ENCODE measurements around the gene EPHB1. TPM values are rescaled to one million over a fixed set of nuclear protein-coding genes. Genes with fewer than 3 reads are reported as not detected.

The EPHB1 gene
- polyA plus RNA-seq, 1 donor, result 3.7 TPM

- no peaks in the 10 kb centered on the region for H3K27me3 ChIP-seq (ENCODE audit: control insufficient read depth, insufficient read depth, low read length)
- WGBS (ENCODE audit: insufficient coverage, low lambda C conversion rate), result 20% methylated on average over 1 of the region's 3 CpGs
- no peak for DNase-seq
These were observed 289.9 kb downstream of the EPHB1 start for GRCh38 chr3:135084976-135085375.

GRCh38 chr3:135085652-135086436, 290.8 kb downstream of the EPHB1 start:
- Histone ChIP-seq H3K27me3 (ENCODE audit: control insufficient read depth, insufficient read depth, low read length) (no peaks in the 10 kb centered on the region), H3K4me3 (ENCODE audit: low read length) (no peak overlapping the region), H3K9me3 (ENCODE audit: control insufficient read depth, low read depth, low read length) (no peaks in the 10 kb centered on the region), H3K36me3 (ENCODE audit: control insufficient read depth, insufficient read depth, low read length) (no peaks in the 10 kb centered on the region), H3K4me1 (ENCODE audit: control insufficient read depth, insufficient read depth, low read length) (no peaks in the 10 kb centered on the region), H3K27ac (ENCODE audit: low read length) (no peak overlapping the region)
- WGBS (ENCODE audit: insufficient coverage, low lambda C conversion rate), result 100% methylated on average over 2 of the region's 6 CpGs
- DNase-seq, result no peak

More at GRCh38 chr3:135084976-135085375, 289.9 kb downstream of the EPHB1 start:
- no peak overlapping the region for H3K27ac ChIP-seq (ENCODE audit: low read length)
- H3K36me3 ChIP-seq (ENCODE audit: control insufficient read depth, insufficient read depth, low read length), result no peaks in the 10 kb centered on the region
- H3K4me1 ChIP-seq (ENCODE audit: control insufficient read depth, insufficient read depth, low read length), result no peaks in the 10 kb centered on the region
- H3K9me3 ChIP-seq (ENCODE audit: control insufficient read depth, low read depth, low read length), result no peaks in the 10 kb centered on the region
- H3K4me3 ChIP-seq (ENCODE audit: low read length), result no peak overlapping the region

- Histone ChIP-seq H3K4me1 (ENCODE audit: control insufficient read depth, insufficient read depth, low read length) (no peaks in the 10 kb centered on the region), H3K9me3 (ENCODE audit: control insufficient read depth, low read depth, low read length) (no peaks in the 10 kb centered on the region), H3K36me3 (ENCODE audit: control insufficient read depth, insufficient read depth, low read length) (no peaks in the 10 kb centered on the region), H3K27me3 (ENCODE audit: control insufficient read depth, insufficient read depth, low read length) (no peaks in the 10 kb centered on the region), H3K4me3 (ENCODE audit: low read length) (no peak overlapping the region), H3K27ac (ENCODE audit: low read length) (no peak overlapping the region)
- no CpG with 5 or more reads among the region's 2 CpGs for WGBS (ENCODE audit: insufficient coverage, low lambda C conversion rate)
- DNase-seq, result no peak
These were observed 292.7 kb downstream of the EPHB1 start for GRCh38 chr3:135087782-135088181.

- no peak for DNase-seq
- Histone ChIP-seq H3K36me3 (ENCODE audit: control insufficient read depth, insufficient read depth, low read length) (no peaks in the 10 kb centered on the region), H3K4me3 (ENCODE audit: low read length) (no peak overlapping the region), H3K4me1 (ENCODE audit: control insufficient read depth, insufficient read depth, low read length) (no peaks in the 10 kb centered on the region), H3K27ac (ENCODE audit: low read length) (no peak overlapping the region), H3K9me3 (ENCODE audit: control insufficient read depth, low read depth, low read length) (no peaks in the 10 kb centered on the region), H3K27me3 (ENCODE audit: control insufficient read depth, insufficient read depth, low read length) (no peaks in the 10 kb centered on the region)
- no CpG with 5 or more reads among the region's 5 CpGs for WGBS (ENCODE audit: insufficient coverage, low lambda C conversion rate)
These were observed 294.4 kb downstream of the EPHB1 start for GRCh38 chr3:135089451-135089850.

- no peaks in the 10 kb centered on the region for H3K9me3 ChIP-seq (ENCODE audit: control insufficient read depth, low read depth, low read length)
- H3K27me3 ChIP-seq (ENCODE audit: control insufficient read depth, insufficient read depth, low read length), result no peaks in the 10 kb centered on the region
- no peak overlapping the region for H3K27ac ChIP-seq (ENCODE audit: low read length)
- DNase-seq, result no peak
- no CpG with 5 or more reads among the region's 2 CpGs for WGBS (ENCODE audit: insufficient coverage, low lambda C conversion rate)
- H3K4me3 ChIP-seq (ENCODE audit: low read length), result no peak overlapping the region
- no peaks in the 10 kb centered on the region for H3K36me3 ChIP-seq (ENCODE audit: control insufficient read depth, insufficient read depth, low read length)
- no peaks in the 10 kb centered on the region for H3K4me1 ChIP-seq (ENCODE audit: control insufficient read depth, insufficient read depth, low read length)
These were observed 295.1 kb downstream of the EPHB1 start for GRCh38 chr3:135090020-135090717.

GRCh38 chr3:135091946-135092345, 296.9 kb downstream of the EPHB1 start:
- Histone ChIP-seq H3K36me3 (ENCODE audit: control insufficient read depth, insufficient read depth, low read length) (no peaks in the 10 kb centered on the region), H3K4me3 (ENCODE audit: low read length) (no peak overlapping the region), H3K27ac (ENCODE audit: low read length) (no peak overlapping the region), H3K9me3 (ENCODE audit: control insufficient read depth, low read depth, low read length) (no peaks in the 10 kb centered on the region), H3K27me3 (ENCODE audit: control insufficient read depth, insufficient read depth, low read length) (no peaks in the 10 kb centered on the region), H3K4me1 (ENCODE audit: control insufficient read depth, insufficient read depth, low read length) (no peaks in the 10 kb centered on the region)
- DNase-seq, result no peak
- WGBS (ENCODE audit: insufficient coverage, low lambda C conversion rate), result no CpG with 5 or more reads among the region's 5 CpGs

DNA sequence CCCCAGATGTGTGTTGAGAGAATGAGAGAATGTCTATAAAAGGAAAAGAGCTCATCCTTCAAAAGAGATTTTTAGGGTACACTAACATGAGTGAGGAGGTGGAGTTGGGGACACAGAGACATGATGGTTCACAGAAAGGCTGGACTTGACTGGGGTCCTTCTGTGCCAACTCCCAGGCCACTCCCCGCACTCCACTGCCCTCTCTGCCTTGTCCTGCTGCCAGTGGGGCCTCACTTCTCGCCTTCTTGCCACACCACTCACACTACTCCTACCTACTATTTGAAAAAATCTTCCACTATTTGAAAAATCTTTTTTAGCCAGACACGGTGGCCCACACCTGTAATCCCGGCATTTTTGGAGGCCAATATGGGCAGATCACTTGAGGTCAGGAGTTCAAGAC, 298.1 kb downstream of the EPHB1 start:
- no peak for DNase-seq
- H3K36me3 ChIP-seq (ENCODE audit: control insufficient read depth, insufficient read depth, low read length), result no peaks in the 10 kb centered on the region
- H3K4me3 ChIP-seq (ENCODE audit: low read length), result no peak overlapping the region
- no peaks in the 10 kb centered on the region for H3K4me1 ChIP-seq (ENCODE audit: control insufficient read depth, insufficient read depth, low read length)
- no peak overlapping the region for H3K27ac ChIP-seq (ENCODE audit: low read length)
- H3K9me3 ChIP-seq (ENCODE audit: control insufficient read depth, low read depth, low read length), result no peaks in the 10 kb centered on the region
- no CpG with 5 or more reads among the region's 4 CpGs for WGBS (ENCODE audit: insufficient coverage, low lambda C conversion rate)
- no peaks in the 10 kb centered on the region for H3K27me3 ChIP-seq (ENCODE audit: control insufficient read depth, insufficient read depth, low read length)

DNA sequence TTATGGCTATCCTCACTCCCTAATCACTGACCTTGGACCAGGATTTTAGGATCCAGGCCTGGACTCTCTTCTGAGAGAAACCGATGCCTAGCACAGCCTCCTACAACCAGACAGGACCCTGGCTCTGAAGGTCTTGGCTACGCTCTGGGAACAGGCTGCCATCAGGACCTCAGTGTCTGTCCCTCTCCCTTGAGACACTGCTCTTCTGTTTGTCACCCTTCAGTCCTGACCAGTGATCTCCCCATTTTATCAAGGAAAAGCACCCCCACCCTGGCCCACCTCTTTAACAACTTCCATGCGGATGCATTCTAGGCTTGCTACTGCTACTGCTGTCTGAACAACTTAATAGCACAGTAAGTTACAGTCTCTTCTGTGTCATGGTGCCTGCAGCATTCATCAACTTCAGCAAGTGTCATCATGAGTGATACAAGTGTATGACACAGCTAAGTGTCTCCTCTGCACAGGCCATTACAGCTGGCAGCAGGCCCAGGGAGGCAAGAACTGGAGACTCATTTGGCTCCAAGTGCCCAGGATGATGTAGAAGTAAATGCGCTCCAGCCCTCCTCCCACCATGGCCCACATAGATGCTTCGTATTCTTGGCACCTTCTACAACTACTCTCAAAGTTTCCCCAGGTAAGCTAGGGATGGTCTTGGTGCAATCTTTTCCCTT, 302.4 kb downstream of the EPHB1 start:
- no peaks in the 10 kb centered on the region for H3K36me3 ChIP-seq (ENCODE audit: control insufficient read depth, insufficient read depth, low read length)
- H3K27me3 ChIP-seq (ENCODE audit: control insufficient read depth, insufficient read depth, low read length), result no peaks in the 10 kb centered on the region
- 100% methylated on average over 1 of the region's 5 CpGs for WGBS (ENCODE audit: insufficient coverage, low lambda C conversion rate)
- H3K9me3 ChIP-seq (ENCODE audit: control insufficient read depth, low read depth, low read length), result no peaks in the 10 kb centered on the region
- H3K27ac ChIP-seq (ENCODE audit: low read length), result no peak overlapping the region
- no peak overlapping the region for H3K4me3 ChIP-seq (ENCODE audit: low read length)
- H3K4me1 ChIP-seq (ENCODE audit: control insufficient read depth, insufficient read depth, low read length), result no peaks in the 10 kb centered on the region
- DNase-seq, result no peak

GRCh38 chr3:135099734-135100355, 304.8 kb downstream of the EPHB1 start:
- no CpG with 5 or more reads among the region's 5 CpGs for WGBS (ENCODE audit: insufficient coverage, low lambda C conversion rate)
- Histone ChIP-seq H3K4me3 (ENCODE audit: low read length) (no peak overlapping the region), H3K36me3 (ENCODE audit: control insufficient read depth, insufficient read depth, low read length) (no peaks in the 10 kb centered on the region), H3K4me1 (ENCODE audit: control insufficient read depth, insufficient read depth, low read length) (no peaks in the 10 kb centered on the region), H3K9me3 (ENCODE audit: control insufficient read depth, low read depth, low read length) (no peaks in the 10 kb centered on the region), H3K27me3 (ENCODE audit: control insufficient read depth, insufficient read depth, low read length) (no peaks in the 10 kb centered on the region), H3K27ac (ENCODE audit: low read length) (no peak overlapping the region)
- no peak for DNase-seq

DNA sequence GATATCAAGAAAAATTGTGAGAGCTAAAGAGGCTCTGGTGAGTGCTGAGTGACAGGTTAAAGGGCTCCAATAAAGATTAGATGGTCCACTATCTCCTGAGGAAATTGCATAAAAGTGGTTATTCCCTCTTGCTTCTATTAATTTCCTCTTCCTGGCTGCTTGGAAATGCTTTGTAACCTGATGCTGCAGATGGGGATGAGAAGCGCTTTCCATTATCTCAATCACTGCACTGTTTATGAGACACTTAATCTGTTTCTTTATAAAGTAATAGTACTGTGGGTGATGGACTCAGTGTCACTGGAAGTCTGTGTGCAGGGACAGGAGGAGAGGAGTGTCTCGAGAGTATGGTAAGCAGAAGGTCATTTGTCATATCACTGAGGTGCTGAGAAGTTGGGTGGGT, 305.3 kb downstream of the EPHB1 start:
- H3K4me1 ChIP-seq (ENCODE audit: control insufficient read depth, insufficient read depth, low read length), result no peaks in the 10 kb centered on the region
- WGBS (ENCODE audit: insufficient coverage, low lambda C conversion rate), result 40% methylated on average over 1 of the region's 2 CpGs
- no peaks in the 10 kb centered on the region for H3K9me3 ChIP-seq (ENCODE audit: control insufficient read depth, low read depth, low read length)
- no peaks in the 10 kb centered on the region for H3K36me3 ChIP-seq (ENCODE audit: control insufficient read depth, insufficient read depth, low read length)
- no peak overlapping the region for H3K27ac ChIP-seq (ENCODE audit: low read length)
- no peak for DNase-seq
- no peak overlapping the region for H3K4me3 ChIP-seq (ENCODE audit: low read length)
- H3K27me3 ChIP-seq (ENCODE audit: control insufficient read depth, insufficient read depth, low read length), result no peaks in the 10 kb centered on the region
